Iris pigment epithelial cell (primary cell): Measurements from ENCODE around the gene NDFIP1.
"Not testable (repeated sequence)": the region's sequence is repeated elsewhere in the genome, so short reads cannot be mapped to it uniquely, and the experiment has no call there.

Source experiments
- DNase-seq: peaks from one replicate; pipeline ENCODE4 v3.0.0-alpha.2; 2011; ENCODE audit warnings: low read depth

NDFIP1 gene

DNA sequence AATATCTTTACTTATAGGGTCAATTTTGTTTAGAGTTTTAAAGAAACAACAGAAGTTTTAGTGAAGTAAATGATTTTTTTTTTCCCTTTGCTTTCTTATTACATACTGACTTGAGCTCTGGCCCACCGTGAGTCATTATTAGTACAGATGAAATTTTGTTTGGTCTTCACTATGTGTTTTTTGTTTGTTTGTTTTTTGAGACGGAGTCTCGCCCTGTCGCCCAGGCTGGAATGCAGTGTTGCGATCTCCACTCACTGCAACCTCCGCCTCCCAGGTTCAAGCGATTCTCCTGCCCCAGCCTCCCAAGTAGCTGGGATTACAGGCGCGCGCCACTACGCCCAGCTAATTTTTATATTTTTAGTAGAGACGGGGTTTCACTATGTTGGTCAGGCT, 45.9 kb downstream of the NDFIP1 start:
- DNase-seq, result not testable (repeated sequence)

DNA sequence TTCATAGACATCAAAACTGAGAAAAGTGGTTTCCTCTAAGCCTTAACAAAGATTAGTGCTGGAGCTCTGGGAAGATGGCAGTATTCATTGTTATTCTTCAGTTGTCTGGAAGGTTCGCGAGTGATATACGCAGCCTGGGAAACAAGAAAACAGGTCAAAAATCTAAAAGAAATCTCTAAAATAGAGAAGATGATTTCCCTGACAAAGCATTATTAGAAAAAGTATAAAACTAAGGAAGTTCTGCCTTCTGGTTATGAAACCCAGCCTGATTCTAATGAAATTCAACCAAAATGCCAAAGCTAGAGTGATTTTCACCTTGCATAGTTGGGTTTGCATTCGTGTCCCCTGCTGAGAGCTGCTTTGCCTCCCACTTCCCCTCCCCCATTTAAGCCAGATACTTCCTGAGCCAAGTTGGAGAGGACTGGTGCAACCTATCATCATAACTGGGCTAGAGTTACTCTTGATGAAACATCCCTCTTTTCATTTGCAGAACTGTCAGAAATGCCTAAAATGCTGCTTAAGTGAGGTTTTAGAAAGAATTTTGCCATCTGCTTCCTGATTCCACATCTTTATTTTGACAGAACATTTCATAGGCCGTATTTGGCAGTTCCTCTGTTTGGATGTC, 48.4 kb downstream of the NDFIP1 start:
- peak; percentile 38 for DNase-seq

DNA sequence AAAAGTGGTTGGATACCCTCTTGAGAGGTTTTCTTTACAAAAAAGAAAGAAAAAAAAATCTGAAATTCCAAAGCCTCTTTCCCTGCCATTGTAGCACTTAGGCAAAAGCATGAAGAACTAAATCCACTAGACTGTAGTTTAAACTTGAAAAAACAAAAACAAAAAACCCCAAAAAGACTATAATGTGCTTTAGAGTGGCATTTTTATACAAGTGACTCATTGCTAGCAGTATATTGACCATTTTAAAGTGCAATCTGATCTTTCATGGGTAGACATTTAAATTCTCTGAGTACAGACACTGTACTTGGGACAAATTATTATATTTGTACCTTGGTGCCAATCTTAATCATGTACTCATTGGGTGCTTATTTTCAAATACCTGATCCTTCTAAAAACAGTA, 50.8 kb downstream of the NDFIP1 start:
- DNase-seq, result no peak

DNA sequence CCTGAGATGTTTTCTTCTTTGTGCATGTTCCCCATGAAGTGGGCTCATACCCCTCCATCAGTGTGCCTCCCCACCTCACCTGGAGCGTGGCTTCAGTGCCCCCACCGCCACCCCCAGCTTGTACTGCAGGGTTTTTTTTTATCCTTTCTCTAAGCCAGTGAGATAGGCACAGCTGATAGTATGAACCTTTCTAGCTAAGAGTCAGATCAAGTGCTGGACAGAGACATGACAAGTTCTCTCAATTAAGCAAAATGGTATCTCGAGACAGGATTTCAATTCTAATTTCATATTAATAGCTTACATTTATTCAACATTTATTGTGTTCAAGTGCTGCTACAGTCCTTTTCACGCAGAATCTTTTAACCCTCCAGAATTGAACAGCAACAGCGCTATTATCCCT, 55.7 kb downstream of the NDFIP1 start:
- DNase-seq, result no peak

DNA sequence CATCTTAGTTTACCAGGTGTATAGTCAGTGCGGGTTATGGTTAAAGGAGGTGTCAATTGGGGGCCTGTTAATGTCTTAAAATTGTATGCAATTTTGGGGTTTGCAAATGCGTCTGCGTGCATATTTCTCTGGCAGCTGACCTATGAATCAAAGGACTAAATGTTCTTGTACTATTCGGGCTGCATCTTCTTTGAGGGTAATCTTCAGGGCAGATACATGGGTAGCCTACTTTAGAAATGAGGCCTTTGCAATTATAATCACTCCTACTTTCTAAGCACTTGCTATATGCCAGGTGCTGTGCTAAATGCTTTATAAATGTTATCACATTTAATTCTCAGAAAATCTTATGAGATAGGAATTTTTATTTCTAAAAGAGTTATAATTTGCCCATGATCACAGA, 58.2 kb downstream of the NDFIP1 start:
- DNase-seq, result no peak

DNA sequence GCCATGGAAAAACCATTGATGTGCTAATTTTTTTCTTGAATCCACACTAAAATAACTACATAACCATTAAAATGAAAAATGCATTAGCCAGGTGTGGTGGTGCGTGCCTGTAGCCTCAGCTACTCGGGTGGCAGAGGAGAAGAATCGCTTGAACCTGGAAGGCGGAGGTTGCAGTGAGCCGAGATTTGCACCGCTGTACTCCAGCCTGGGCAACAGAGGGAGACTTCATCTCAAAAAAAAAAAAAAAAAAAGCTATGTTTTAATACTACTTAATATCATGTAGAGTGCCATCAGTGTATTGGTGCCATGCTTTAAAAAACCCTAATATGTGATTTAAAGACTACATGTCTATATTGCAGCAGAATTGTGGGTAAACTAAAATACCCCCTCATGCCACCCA, 58.9 kb downstream of the NDFIP1 start:
- DNase-seq, result no peak

DNA sequence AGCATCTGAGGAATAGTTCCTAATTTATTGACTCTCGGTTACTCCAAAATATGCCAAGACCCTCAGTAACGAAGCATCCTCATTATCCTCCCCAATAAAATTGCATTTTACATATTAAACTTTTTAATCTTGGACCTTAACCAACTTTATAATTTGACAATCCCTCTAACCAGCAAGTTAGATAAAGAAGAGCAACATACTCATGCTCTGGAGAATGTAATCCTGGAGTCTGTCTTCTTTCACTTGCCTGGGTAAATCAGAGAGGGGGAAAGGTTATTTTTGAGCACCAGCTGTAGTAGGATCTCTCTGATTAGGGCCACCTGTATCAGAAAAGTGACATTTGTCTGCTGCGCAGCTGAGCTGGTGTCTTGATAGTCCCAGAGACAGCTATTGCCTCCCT, 59.8 kb downstream of the NDFIP1 start:
- no peak for DNase-seq

DNA sequence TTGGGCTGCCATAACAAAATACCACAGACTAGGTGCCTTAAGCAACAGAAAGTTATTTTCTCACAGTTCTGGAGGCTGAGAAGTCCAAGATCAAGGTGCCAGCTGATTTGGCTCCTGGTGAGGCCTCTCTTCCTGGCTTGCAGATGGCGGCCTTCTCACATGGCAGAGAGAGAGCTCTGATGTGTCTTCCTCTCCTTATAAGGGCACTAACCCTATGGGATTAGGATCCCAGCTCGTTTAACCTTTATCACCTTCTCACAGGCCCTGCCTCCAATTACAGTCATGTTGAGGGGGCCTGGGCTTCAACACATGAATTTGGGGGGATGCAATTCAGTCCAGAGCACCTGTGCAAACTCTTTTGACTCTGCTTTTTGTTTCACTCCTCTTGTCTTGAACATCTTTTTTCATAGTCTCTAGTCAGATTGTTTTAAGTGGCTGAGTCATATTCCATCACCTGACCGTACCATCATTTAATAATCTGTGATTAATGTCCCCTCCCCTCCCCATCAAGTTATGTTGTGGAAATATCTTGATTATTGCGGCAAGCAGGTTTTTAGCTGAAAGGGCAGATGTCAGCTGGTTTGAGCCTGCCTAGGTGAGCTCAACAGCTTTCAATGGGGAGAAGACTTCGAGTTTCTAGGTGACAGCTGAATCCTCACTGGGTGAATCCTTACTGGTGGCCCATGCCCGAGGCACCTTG, 61.8 kb downstream of the NDFIP1 start:
- DNase-seq, result no peak

DNA sequence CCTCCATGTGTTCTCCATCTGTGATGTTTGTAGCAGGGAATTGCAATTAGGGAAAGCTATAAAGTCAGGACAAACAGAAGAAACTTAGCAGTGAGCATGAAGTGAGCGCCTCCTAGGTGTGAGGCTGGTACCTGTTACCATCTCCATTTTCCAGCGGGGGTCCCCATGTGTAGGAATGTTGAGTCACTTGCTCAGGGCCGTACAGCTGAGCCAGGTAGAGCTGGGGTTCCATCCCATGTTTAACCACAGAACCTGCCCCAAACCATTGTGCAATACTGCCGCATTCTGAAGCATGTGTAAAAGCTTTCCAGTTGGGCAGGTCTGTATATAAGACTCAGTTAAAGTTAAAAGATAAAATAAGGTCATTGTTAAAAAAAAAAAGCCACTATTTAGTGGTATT, 62.7 kb downstream of the NDFIP1 start:
- no peak for DNase-seq

DNA sequence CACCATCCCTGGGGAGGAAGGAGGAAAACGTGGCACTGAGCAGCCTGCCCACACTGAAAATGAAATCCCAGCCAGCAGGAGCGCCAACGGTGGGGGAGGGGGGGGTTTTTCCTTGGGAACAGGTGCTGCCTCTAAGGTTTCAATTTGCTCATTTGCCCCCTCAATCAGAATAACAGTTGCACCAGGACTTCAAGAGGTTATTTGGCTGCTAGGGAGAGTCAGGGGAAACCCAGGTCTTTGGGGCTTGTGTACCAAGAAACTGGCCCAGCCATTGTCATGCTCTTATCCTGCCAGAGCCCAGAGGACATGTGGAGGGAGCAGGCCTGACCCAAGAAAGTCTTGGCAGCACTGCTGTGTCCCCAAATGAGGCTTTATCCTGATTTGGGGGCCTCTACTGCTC, 66.5 kb downstream of the NDFIP1 start:
- no peak for DNase-seq

DNA sequence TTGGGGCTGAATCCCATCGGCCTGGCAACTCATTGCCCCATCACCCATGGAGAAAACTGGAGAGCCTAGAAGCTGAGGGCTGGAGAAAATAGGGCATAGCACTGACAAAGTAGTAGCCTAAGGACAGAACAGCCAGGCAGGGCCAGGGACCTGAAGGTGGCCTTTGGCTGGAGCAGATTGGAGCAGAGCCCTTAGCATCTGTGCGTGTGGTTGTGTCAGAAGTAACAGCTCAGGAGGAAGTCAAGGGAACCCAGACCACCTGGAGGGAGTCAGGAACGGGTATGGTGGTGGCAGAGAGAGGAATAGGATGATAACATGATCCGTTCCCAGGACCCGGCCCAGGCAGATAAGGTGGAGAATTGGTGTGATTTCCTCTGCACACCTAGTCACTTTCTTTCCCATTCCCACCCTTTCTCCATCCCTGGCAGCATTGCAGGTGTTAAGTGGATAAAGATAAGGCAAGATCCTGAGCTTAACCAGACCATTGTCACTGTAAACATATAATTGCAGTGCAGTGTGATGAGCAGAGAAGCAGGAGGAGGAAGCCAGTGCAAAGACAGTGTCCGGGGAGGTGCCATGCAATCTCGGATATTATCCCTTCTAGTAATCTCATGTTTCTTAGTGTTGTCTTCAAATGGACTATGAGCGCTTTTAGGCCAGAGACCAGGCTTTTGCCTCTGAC, 67.0 kb downstream of the NDFIP1 start:
- no peak for DNase-seq

DNA sequence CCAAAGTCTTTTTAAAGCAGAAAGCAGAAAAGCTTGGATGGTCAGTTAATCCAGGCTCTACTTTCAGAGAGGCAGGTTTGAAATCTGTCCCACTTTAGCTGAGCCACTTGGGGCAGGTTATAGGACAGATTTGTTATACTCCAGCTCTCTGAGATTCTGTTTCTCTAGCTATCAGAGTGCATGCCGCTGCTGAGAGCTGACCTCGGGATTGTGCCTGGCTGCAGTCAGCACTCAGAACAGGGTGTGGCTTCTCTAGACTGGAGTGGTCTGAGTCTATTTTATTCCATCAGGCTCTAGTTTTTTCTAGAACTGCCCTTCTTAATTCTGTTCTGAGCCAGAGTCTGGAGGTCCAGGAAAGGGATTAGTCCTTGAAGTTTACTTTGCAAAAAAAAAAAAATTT, 67.7 kb downstream of the NDFIP1 start:
- DNase-seq, result no peak

DNA sequence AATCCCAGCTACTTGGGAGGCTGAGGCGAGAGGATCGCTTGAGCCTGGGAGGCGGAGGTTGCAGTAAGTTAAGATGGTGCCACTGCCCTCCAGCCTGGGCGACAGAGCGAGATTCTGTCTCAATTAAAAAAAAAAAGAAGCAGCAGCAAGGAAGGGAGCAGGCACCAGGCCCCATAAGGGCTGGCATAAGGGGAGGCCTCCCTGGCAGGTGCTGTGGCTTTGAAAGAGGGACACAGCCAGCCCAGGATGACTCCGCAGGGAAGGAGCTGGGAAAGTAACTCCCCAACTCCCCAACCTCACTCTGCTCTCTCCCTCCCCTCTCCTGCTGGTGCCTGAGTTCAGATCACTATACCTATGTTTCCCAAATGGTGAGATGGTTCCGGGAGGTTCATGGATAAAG, 70.1 kb downstream of the NDFIP1 start:
- no peak for DNase-seq

DNA sequence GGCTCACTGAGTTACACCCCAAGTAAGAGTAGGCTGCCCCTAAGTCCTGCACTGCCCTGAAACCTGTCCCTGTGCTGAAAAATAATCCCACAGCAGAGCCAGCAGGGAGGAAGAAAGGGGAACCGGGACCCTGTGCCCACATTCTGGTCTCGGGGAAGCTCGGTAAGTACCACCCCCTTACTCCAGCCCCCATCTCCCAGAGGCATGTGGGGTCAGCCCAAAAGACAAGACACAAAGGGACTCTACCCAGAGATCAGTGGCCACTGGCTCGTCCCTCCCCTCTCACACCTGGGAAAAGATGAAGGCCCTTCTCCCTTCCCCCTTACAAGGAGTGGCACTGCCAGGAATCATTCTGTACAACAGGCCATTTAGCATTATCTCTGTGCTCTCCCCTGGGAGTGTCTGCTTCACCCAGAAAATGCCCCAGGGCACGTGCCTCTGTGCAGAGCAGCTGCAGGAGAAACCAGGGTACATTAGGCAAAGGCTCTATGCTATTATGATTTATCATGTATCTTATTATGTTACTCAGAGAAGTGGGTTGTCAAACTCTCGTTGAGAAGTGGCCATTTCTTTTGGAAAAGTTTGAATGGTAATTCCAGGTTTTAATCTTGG, 71.3 kb downstream of the NDFIP1 start:
- no peak for DNase-seq

DNA sequence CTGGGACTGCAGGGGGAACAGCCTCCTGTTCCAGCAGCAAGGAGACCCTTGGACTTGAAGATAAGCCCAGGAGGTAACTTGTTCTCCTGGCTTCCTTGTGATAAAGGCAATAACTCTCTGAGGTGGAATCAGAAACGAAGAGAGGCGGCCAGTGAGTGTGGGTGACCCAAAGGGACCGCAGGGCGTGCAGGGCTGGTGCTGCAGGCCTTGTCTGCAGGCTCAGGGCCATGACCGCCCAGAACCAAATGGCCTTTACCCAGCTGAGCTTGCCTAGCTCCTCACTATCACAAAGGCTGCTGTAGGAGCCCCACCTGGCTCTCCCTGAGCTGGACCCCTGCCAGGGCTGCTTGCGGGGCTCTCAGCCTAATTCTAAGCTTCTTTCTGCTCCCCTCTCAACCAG, 72.5 kb downstream of the NDFIP1 start:
- DNase-seq, result no peak

DNA sequence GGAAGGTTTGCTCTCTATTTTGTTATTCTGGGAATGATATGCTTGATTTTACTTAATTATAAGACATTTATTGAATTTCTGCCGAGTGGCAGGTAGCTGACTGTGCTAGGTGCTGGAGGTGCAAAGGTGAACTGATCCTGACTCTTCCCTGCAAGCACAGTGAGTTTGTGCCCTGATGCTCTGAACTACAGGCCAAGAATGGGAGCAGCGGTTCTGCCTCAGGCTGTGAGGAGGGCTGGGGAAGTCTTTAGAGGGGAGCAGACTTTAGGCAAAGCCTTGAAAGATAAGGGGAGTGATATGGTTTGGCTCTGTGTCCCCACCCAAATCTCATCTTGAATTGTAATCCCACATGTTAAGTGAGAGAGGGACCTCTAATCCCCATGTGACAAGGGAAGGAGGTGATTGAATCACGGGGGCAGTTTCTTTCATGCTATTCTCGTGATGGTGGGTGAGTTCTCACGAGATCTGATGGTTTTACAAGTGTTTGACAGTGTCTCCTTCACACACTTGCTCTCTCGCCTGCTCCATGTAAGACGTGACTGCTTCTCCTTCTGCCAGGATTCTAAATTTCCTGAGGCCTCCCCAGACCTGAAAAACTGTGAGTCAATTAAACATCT, 73.1 kb downstream of the NDFIP1 start:
- DNase-seq, result no peak

DNA sequence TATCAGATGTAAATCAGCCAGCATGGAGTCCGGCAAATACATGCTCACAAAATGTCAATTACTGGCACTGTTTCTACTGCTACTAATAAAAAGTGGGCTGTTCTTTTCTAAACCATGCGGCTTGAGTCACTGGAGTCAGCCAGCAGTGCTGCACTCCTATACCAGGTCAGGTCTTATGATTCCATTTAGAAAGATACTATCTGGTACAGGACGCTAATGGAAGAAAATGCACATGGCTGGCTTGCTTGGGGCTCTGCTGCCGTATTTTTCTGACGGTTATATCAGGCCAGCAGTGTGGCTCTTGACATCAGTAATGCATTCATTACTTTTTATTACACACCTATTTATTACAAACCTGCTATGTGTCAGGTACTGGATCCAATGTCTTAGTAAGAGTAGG, 74.3 kb downstream of the NDFIP1 start:
- no peak for DNase-seq

DNA sequence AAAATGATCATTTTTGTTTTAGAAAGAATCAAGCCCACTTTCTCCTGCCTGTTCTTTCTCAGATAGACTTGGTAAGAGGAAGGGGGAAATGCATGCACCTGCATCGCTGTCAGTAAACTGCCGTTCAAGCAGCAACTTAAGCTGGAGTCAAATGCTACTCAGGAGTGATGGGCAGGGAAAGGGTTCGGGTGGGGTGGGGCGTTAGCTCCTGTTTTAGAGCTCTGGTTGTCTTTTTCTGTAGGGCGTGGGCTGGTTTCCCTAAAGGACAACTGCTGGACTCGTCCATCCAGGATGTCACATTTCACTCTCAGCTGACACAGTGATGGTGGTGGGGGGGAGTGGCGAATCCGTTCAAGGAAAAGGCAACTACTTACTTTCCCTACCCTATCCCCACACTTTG, 75.0 kb downstream of the NDFIP1 start:
- no peak for DNase-seq

DNA sequence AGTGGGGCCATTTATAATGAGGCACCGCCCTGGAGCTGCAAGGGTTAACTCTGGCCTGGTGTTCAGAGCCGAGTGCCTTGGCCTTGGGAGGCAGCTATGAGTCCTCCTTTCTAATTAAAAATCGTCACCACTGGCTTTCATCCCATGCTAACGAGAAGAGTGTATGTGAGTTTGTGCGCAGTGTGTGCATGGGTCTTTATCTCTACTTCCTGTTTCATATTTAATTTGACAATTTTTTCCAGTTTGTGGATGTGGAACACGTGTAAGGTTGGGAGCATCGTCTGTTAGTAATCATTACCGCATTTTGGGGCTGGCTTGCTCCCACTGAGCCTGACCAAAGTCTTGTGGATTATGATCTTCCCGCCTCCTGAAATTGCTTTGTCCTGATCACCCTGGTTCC, 76.4 kb downstream of the NDFIP1 start:
- no peak for DNase-seq

DNA sequence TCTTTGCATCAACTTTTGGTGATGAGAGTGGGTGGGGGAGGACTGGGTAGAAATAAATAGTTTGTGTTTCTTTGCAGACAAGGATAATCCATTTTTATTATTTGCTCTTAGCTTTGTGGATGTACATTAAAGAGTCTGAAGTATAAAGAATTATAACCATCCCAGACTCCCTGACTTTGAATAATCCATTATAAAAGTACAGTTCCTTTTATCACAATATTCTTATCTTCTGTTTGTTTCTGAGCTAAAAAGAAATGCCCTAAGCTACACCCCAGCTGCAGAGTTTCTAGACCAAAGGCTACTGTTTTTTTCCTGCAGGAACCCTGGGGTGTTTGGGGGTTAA, 77.9 kb downstream of the NDFIP1 start:
- no peak for DNase-seq

DNA sequence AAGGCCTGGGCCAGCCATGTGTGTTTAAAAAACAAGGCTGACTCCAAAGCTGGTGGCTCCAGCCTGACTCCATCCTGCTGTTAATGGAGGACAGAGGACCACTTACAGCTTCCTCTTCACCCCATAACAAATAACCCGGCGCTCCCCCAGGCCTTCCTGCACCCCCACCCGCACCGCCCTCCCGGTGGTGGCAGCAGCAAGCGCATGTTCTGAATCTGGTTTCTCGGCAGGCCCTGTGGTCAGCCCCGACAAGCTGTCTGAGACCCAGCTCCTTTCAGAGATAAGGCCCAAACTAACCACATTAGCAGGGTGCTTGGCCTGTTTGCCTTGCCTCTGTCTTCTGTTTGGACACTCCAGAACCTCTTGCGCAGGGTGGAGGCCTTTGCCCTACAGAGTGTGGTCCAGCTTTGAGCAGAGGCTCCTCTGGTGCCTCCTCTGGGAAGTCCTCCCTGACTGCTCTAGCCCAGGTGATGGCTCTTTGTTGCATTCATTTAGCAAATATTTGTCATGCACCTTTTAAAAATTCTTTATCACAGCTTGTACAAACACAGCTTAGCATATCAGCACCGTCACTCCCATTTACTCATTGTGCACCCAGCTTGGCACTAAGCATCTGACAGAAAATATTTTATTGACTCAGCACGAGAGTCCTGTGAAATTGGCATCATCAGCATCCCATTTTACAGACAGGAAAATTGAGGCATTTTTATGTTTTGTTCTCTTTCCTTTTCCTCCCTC, 78.4 kb downstream of the NDFIP1 start:
- no peak for DNase-seq

DNA sequence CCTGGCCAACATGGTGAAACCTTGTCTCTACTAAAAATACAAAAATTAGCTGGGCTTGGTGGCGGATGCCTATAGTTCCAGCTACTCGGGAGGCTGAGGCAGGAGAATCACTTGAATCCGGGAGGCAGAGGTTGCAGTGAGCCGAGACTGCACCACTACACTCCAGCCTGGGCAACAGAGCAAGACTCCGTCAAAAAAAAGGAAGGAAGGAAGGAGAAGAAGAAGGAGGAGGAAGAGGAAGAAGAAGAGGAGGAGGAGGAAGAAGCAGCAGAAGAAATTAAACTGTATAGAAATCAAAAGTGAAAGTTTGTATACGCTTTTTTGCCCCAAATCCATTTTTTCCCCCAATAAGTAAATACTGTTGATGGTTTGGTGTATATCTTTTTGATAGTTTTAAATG, 80.1 kb downstream of the NDFIP1 start:
- not testable (repeated sequence) for DNase-seq
